WERI-Rb-1 (cell line): Measurements from ENCODE around the gene VWC2.

ENCODE experiments used
- DNase-seq: peaks from one replicate; pipeline ENCODE4 v3.0.0-alpha.2; 2020
- H3K27ac ChIP-seq: fragments of 250-450 bp; sonication (Bioruptor Pico); 2 replicates; pipeline ENCODE4 v1.5.1; 2020; ENCODE audit warnings: mild to moderate bottlenecking, moderate library complexity
- H3K27me3 ChIP-seq: fragments of 250-450 bp; sonication (Bioruptor Pico); 2 replicates; pipeline ENCODE4 v1.5.1; 2021; ENCODE audit warnings: mild to moderate bottlenecking, low read depth, moderate library complexity; ENCODE audit not compliant: insufficient read depth, severe bottlenecking
- H3K36me3 ChIP-seq: fragments of 250-450 bp; sonication (Bioruptor Pico); 2 replicates; pipeline ENCODE4 v1.5.1; 2020; ENCODE audit warnings: mild to moderate bottlenecking, moderate library complexity
- H3K4me3 ChIP-seq: 2 replicates; pipeline ENCODE4 v1.5.1; 2011; ENCODE audit warnings: low read depth, mild to moderate bottlenecking, control low read depth, low read length
- H3K9me3 ChIP-seq: fragments of 250-450 bp; sonication (Bioruptor Pico); 2 replicates; pipeline ENCODE4 v1.5.1; 2021; ENCODE audit warnings: mild to moderate bottlenecking, moderate library complexity; ENCODE audit not compliant: severe bottlenecking
- CTCF ChIP-seq: IDR thresholded peaks from 2 replicates; pipeline ENCODE4 v1.5.1; 2011; ENCODE audit warnings: low read depth, mild to moderate bottlenecking, control low read depth, inconsistent platforms, low read length

Gene VWC2

GRCh38 chr7:49876202-49876601, 102.8 kb downstream of the VWC2 start:
- Histone ChIP-seq H3K9me3 (no peaks in the 10 kb centered on the region), H3K36me3 (no peaks in the 10 kb centered on the region), H3K27ac (no peak overlapping the region), H3K27me3 (no peaks in the 10 kb centered on the region), H3K4me3 (no peak overlapping the region)
- no peak for TF ChIP-seq CTCF
- DNase-seq = no peak

DNA sequence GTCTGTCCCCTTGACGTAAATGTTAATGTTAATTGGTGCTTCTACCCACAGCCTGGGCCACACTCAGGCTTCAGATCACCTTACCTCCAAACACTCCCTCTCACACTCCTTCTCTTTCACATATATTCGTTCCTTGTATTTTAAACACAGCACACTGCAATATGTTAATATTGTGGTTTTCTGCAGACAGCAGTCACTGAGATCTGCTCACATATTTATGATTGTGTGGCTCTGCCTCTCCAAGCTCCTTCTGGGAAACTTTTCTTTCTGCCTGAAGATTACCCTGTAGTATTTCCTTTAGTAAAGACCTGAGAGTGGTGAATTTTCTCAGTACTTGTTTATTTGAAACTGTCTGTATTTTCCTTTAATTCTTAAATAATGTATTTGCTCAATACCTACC, 104.7 kb downstream of the VWC2 start:
- Histone ChIP-seq H3K4me3 (no peak overlapping the region), H3K36me3 (no peaks in the 10 kb centered on the region), H3K27ac (no peak overlapping the region), H3K27me3 (no peaks in the 10 kb centered on the region), H3K9me3 (no peaks in the 10 kb centered on the region)
- TF ChIP-seq CTCF = no peak
- DNase-seq = no peak

DNA sequence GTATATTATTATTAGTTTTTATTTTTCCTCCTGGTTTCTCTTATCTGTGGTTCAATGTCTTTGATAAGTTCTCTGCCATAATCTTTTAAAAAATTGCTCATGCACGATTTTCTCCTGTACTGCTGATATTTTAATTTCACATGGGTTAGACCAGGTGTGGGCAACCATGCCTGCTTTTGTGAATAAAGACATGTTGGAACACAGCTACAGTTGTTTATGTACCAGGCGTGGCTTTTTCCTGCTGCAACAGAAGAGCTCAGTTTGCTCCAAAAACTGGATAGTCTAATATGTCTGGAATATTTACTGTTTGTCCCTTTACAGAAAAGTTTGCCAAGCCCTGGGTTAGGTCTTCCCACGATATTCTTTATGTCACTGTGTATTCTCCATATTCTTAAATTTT, 105.2 kb downstream of the VWC2 start:
- no peak overlapping the region for H3K4me3 ChIP-seq
- H3K36me3 ChIP-seq = no peaks in the 10 kb centered on the region
- DNase-seq = no peak
- no peaks in the 10 kb centered on the region for H3K27me3 ChIP-seq
- TF ChIP-seq CTCF = no peak
- H3K9me3 ChIP-seq = no peaks in the 10 kb centered on the region
- no peak overlapping the region for H3K27ac ChIP-seq

GRCh38 chr7:49883933-49884332, 110.5 kb downstream of the VWC2 start:
- TF ChIP-seq CTCF = no peak
- Histone ChIP-seq H3K4me3 (no peak overlapping the region), H3K9me3 (no peaks in the 10 kb centered on the region), H3K27ac (no peak overlapping the region), H3K36me3 (no peaks in the 10 kb centered on the region), H3K27me3 (no peaks in the 10 kb centered on the region)
- no peak for DNase-seq

GRCh38 chr7:49885593-49886285, 112.3 kb downstream of the VWC2 start:
- Histone ChIP-seq H3K4me3 (no peak overlapping the region), H3K27ac (no peak overlapping the region), H3K27me3 (no peaks in the 10 kb centered on the region), H3K36me3 (no peaks in the 10 kb centered on the region), H3K9me3 (no peaks in the 10 kb centered on the region)
- TF ChIP-seq CTCF = no peak
- no peak for DNase-seq

DNA sequence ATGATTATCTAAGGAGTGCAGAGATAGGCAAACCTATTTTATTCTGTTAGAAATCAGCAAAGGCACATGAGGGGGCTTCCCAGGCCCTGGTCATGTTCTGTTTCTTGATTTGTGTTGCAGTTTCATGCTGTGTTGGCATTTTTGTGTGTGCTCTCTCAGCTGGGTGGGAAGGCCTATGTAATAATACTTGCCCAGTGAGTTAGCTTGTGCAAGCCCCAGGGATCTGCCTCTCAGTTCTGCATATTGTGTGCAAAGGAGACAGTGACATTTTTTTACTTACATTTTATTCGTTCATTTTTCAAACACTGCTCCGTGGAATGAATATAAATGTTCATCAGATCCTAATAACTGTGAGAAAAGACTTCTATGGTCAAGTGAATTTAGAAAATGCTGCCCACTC, 119.0 kb downstream of the VWC2 start:
- H3K27me3 ChIP-seq = no peaks in the 10 kb centered on the region
- no peak overlapping the region for H3K27ac ChIP-seq
- H3K4me3 ChIP-seq = no peak overlapping the region
- no peak for DNase-seq
- no peaks in the 10 kb centered on the region for H3K9me3 ChIP-seq
- no peak for TF ChIP-seq CTCF
- no peaks in the 10 kb centered on the region for H3K36me3 ChIP-seq
